ENCODE measurements around the gene PPP1R8.

Gene PPP1R8

GRCh38 chr1:27884006-27884954 is 53.7 kb downstream of the PPP1R8 start:
- TF ChIP-seq, protein P1, sequence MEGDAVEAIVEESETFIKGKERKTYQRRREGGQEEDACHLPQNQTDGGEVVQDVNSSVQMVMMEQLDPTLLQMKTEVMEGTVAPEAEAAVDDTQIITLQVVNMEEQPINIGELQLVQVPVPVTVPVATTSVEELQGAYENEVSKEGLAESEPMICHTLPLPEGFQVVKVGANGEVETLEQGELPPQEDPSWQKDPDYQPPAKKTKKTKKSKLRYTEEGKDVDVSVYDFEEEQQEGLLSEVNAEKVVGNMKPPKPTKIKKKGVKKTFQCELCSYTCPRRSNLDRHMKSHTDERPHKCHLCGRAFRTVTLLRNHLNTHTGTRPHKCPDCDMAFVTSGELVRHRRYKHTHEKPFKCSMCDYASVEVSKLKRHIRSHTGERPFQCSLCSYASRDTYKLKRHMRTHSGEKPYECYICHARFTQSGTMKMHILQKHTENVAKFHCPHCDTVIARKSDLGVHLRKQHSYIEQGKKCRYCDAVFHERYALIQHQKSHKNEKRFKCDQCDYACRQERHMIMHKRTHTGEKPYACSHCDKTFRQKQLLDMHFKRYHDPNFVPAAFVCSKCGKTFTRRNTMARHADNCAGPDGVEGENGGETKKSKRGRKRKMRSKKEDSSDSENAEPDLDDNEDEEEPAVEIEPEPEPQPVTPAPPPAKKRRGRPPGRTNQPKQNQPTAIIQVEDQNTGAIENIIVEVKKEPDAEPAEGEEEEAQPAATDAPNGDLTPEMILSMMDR (conservative IDR thresholded peaks at IDR 0.05; ENCODE audit: control insufficient read depth, insufficient read depth, low read depth, low read length): no peak
- no peak for DNase-seq (ENCODE audit: low read depth)
- H3K4me3 ChIP-seq (ENCODE audit: control insufficient read depth, low read depth, low read length): no peak overlapping the region

DNA sequence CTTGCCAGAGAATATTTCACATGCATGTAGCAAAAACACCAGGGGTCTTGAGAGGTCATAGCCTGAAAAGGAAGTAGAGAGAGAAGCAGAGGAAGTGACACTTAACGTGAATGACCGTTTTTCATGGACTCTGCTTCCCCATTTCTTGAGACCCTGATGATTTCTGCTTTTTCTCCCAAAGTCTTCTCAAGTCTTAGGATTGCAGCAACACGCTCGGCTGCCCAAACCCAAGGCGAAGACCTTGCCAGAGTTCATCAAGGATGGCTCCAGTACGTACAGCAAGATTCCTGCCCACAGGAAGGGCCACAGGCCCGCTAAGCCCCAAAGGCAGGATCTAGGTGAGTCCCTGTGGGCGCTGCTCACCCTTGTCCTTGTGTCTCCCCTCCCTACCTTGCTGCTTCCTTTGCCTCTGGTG is 54.5 kb downstream of the PPP1R8 start:
- TF ChIP-seq, protein P1 (conservative IDR thresholded peaks at IDR 0.05; ENCODE audit: control insufficient read depth, insufficient read depth, low read depth, low read length): no peak
- DNase-seq (ENCODE audit: low read depth): no peak
- H3K4me3 ChIP-seq (ENCODE audit: control insufficient read depth, low read depth, low read length): no peak overlapping the region

- DNase-seq (ENCODE audit: low read depth): no peak
- TF ChIP-seq, protein P1 (conservative IDR thresholded peaks at IDR 0.05; ENCODE audit: control insufficient read depth, insufficient read depth, low read depth, low read length): no peak
- H3K4me3 ChIP-seq (ENCODE audit: control insufficient read depth, low read depth, low read length): no peak overlapping the region
Observed at GRCh38 chr1:27885621-27886352, 55.2 kb downstream of the PPP1R8 start.

DNA sequence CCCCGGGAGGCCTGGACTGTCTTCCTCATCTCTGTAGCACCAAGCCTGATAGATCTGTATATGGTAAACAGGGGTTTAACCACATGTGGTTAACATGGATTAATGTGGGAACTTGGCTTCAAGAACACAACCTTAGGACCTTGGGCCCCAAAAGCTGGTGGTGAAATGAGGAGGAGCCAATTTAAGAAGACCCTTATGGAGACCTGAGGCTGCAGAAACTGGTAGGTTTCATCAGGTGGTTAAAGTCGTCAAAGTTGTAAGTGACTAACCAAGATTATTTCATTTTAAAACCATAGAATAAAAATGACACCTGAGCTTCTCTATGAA is 55.7 kb downstream of the PPP1R8 start:
- TF ChIP-seq, protein P1 (conservative IDR thresholded peaks at IDR 0.05; ENCODE audit: control insufficient read depth, insufficient read depth, low read depth, low read length): no peak
- no peak overlapping the region for H3K4me3 ChIP-seq (ENCODE audit: control insufficient read depth, low read depth, low read length)
- DNase-seq (ENCODE audit: low read depth): no peak

DNA sequence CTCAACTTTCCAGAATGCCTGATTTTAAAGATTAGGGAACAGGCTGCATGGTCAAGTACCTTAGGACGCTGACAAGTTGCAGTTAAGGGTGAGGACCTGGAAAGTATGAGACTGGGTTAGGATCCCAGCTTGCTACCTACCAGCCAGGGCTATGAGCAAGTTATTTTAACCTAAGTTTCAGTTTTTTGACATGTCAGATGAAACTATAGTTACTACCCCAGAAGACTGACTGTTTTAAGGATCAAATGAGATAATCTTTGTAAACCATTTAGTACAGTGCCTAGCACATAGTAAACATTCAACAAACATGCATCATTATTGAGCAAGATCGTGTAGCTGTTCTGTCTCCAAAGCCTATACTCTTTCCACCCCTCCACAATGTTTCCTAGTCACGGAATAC is 56.2 kb downstream of the PPP1R8 start:
- H3K4me3 ChIP-seq (ENCODE audit: control insufficient read depth, low read depth, low read length): no peak overlapping the region
- DNase-seq (ENCODE audit: low read depth): no peak
- TF ChIP-seq, protein P1 (conservative IDR thresholded peaks at IDR 0.05; ENCODE audit: control insufficient read depth, insufficient read depth, low read depth, low read length): no peak

GRCh38 chr1:27887215-27888021 is 56.8 kb downstream of the PPP1R8 start:
- H3K4me3 ChIP-seq (ENCODE audit: control insufficient read depth, low read depth, low read length): no peak overlapping the region
- no peak for DNase-seq (ENCODE audit: low read depth)
- TF ChIP-seq, protein P1 (conservative IDR thresholded peaks at IDR 0.05; ENCODE audit: control insufficient read depth, insufficient read depth, low read depth, low read length): no peak

Measured in fibroblast of mammary gland (primary cell).